GM19467 (cell line): ENCODE data around the gene ASAP2.
"Not testable (repeated sequence)": the region's sequence is repeated elsewhere in the genome, so short reads cannot be mapped to it uniquely, and the experiment has no call there.

ENCODE experiments used
- ATAC-seq: cut with Tn5 transposase; IDR thresholded peaks from one replicate; pipeline ENCODE4 v1.9.1; 2021; ENCODE audit warnings: mild to moderate bottlenecking, moderate library complexity; ENCODE audit not compliant: unreplicated experiment

The ASAP2 gene

GRCh38 chr2:9397201-9397600 is 190.6 kb downstream of the ASAP2 start:
- ATAC-seq, result no peak

- not testable (repeated sequence) for ATAC-seq
Observed at GRCh38 chr2:9398251-9398650, 191.6 kb downstream of the ASAP2 start.

GRCh38 chr2:9398881-9399780 is 192.5 kb downstream of the ASAP2 start:
- no peak for ATAC-seq

GRCh38 chr2:9400268-9401058 is 193.9 kb downstream of the ASAP2 start:
- ATAC-seq, result no peak

- ATAC-seq, result no peak
Observed at GRCh38 chr2:9401059-9401547, 194.5 kb downstream of the ASAP2 start.

- no peak for ATAC-seq
Observed at GRCh38 chr2:9401646-9402371, 195.2 kb downstream of the ASAP2 start.

- ATAC-seq, result no peak
Observed at GRCh38 chr2:9403924-9404323, 197.3 kb downstream of the ASAP2 start.

- no peak for ATAC-seq
Observed at GRCh38 chr2:9404451-9404850, 197.8 kb downstream of the ASAP2 start.

GRCh38 chr2:9405636-9406035 is 199.0 kb downstream of the ASAP2 start:
- ATAC-seq, result no peak

- ATAC-seq, result no peak
Observed at GRCh38 chr2:9406529-9407362, 200.1 kb downstream of the ASAP2 start.

- no peak for ATAC-seq
Observed at GRCh38 chr2:9407363-9407811, 200.8 kb downstream of the ASAP2 start.

GRCh38 chr2:9408641-9409151 is 202.1 kb downstream of the ASAP2 start:
- no peak for ATAC-seq

GRCh38 chr2:9410108-9410507 is 203.5 kb downstream of the ASAP2 start:
- ATAC-seq, result no peak

GRCh38 chr2:9412781-9413180 is 206.2 kb downstream of the ASAP2 start:
- ATAC-seq, result no peak

GRCh38 chr2:9415516-9416169 is 209.0 kb downstream of the ASAP2 start:
- ATAC-seq, result no peak

GRCh38 chr2:9416267-9416961 is 209.8 kb downstream of the ASAP2 start:
- no peak for ATAC-seq

- no peak for ATAC-seq
Observed at GRCh38 chr2:9416962-9417316, 210.3 kb downstream of the ASAP2 start.

- no peak for ATAC-seq
Observed at GRCh38 chr2:9417725-9418124, 211.1 kb downstream of the ASAP2 start.

- no peak for ATAC-seq
Observed at GRCh38 chr2:9418746-9419145, 212.1 kb downstream of the ASAP2 start.
